HepG2 (cell line): ENCODE measurements around the gene ESYT1. TPM values are rescaled to one million over a fixed set of nuclear protein-coding genes. Genes with fewer than 3 reads are reported as not detected.

Experiments used
- ATAC-seq: fragments of 200-7000 bp; cut with Tn5 transposase; 3 replicates; pipeline ENCODE4 v1.9.1; 2020; ENCODE audit warnings: mild to moderate bottlenecking, moderate library complexity
- BruUV-seq: library from RNA; stranded (reverse); fragments of 400-500 nt; replicated peaks from 2 replicates; lab custom pipeline; 2021; lab: Mats Ljungman, UMichigan
- CTCF ChIA-PET: fragments of 300-600 bp; formaldehyde crosslinking; extraction: SDS; loops from one replicate; lab custom pipeline; 2021; ENCODE audit warnings: low total read pairs, inconsistent platforms, low intra/inter-chr PET ratio; lab: Yijun Ruan, JAX
- POLR2A ChIA-PET: fragments of 350-600 bp; sonication (Branson Sonifier 250); formaldehyde crosslinking; loops from one replicate; lab custom pipeline; 2020; ENCODE audit warnings: antibody characterized with exemption, inconsistent platforms; lab: Yijun Ruan, JAX
- DNase-seq: peaks from one replicate; pipeline ENCODE4 v3.0.0-alpha.2; 2015; ENCODE audit warnings: low spot score
- FAIRE-seq: peaks from 3 replicates; lab custom pipeline; 2011; peaks lifted over from hg19 to GRCh38; lab: Jason Lieb, UNC
- H2AFZ ChIP-seq: one replicate; pipeline ENCODE4 v1.6.1; 2011; ENCODE audit warnings: low read length, inconsistent platforms
- H3K27ac ChIP-seq: fragments of 300-600 bp; 3 replicates; pipeline ENCODE4 v1.8.0; 2011; ENCODE audit warnings: mixed run types, mild to moderate bottlenecking, mixed read lengths, low read length, inconsistent platforms; ENCODE audit not compliant: insufficient read depth; ENCODE audit errors: extremely low read length
- H3K27me3 ChIP-seq, 2 experiments: fragments of 200-600 bp in 1 of 2; 2 replicates in 1 of 2; 3 replicates in 1 of 2; pipeline versions ENCODE4 v1.6.0 to v1.8.0; 2011; ENCODE audit warnings: low read length in 2 of 2, mild to moderate bottlenecking in 2 of 2, moderate library complexity in 2 of 2, inconsistent platforms in 1 of 2; ENCODE audit not compliant: insufficient read depth in 2 of 2, control insufficient read depth in 1 of 2
- H3K36me3 ChIP-seq, 2 experiments: fragments of 200-600 bp in 1 of 2; replicated peaks in 1 of 2; 2 replicates in 1 of 2; 3 replicates in 1 of 2; pipeline versions ENCODE4 v1.5.1 to v1.8.0; 2011; ENCODE audit warnings: low read length in 2 of 2, inconsistent platforms in 1 of 2; ENCODE audit not compliant: insufficient read depth in 2 of 2, control insufficient read depth in 1 of 2
- H3K4me1 ChIP-seq: 2 replicates; pipeline ENCODE4 v1.5.1; 2012; ENCODE audit warnings: low read length, inconsistent platforms; ENCODE audit not compliant: insufficient read depth
- H3K4me2 ChIP-seq: 2 replicates; pipeline ENCODE4 v1.6.0; 2011; ENCODE audit warnings: low read depth, low read length, inconsistent platforms
- H3K4me3 ChIP-seq, 3 experiments: fragments of 200-600 bp in 1 of 3; sonication (generic), shearing (Covaris generic) in 1 of 3; replicated peaks in 1 of 3; 2 replicates each; pipeline ENCODE4 v1.5.1; 2011 to 2016; ENCODE audit warnings: low read length in 3 of 3, inconsistent platforms in 2 of 3, low read depth in 2 of 3, mild to moderate bottlenecking in 2 of 3, control low read depth in 1 of 3, mixed read lengths in 1 of 3; ENCODE audit not compliant: insufficient read depth in 1 of 3
- H3K79me2 ChIP-seq: one replicate; pipeline ENCODE4 v1.6.1; 2011; ENCODE audit warnings: low read length, inconsistent platforms; ENCODE audit not compliant: insufficient read depth
- H3K9ac ChIP-seq: 2 replicates; pipeline ENCODE4 v1.6.0; 2011; ENCODE audit warnings: mild to moderate bottlenecking, low read depth, low read length, inconsistent platforms; ENCODE audit not compliant: insufficient read depth
- H3K9me3 ChIP-seq: 2 replicates; pipeline ENCODE4 v1.5.1; 2012; ENCODE audit warnings: mild to moderate bottlenecking, low read length
- H4K20me1 ChIP-seq: 2 replicates; pipeline ENCODE4 v1.6.0; 2011; ENCODE audit warnings: inconsistent platforms, mild to moderate bottlenecking, low read length, moderate library complexity; ENCODE audit not compliant: insufficient read depth
- ELF1 ChIP-seq: sonication (generic); formaldehyde crosslinking; IDR thresholded peaks from 2 replicates; pipeline ENCODE4 v1.4.0; 2020; ENCODE audit warnings: missing genetic modification reagents
- MXD3 ChIP-seq: IDR thresholded peaks from 2 replicates; pipeline ENCODE4 v1.6.1; 2016; ENCODE audit warnings: mild to moderate bottlenecking, missing biosample characterization, missing genetic modification reagents
- NBN ChIP-seq: fragments of 450-650 bp; conservative IDR thresholded peaks from 2 replicates; pipeline ENCODE4 v1.6.1; 2017
- SCMH1 ChIP-seq: sonication (generic); formaldehyde crosslinking; IDR thresholded peaks from 2 replicates; pipeline ENCODE4 v1.9.0; 2021; ENCODE audit warnings: missing genetic modification reagents, mild to moderate bottlenecking, borderline replicate concordance
- SPEN ChIP-seq: sonication (generic); formaldehyde crosslinking; IDR thresholded peaks from 2 replicates; pipeline ENCODE4 v1.5.1; 2020; ENCODE audit warnings: low read depth, mild to moderate bottlenecking, missing genetic modification reagents
- ZBTB39 ChIP-seq: sonication (generic); formaldehyde crosslinking; IDR thresholded peaks from 2 replicates; pipeline ENCODE4 v1.5.0; 2020; ENCODE audit warnings: missing genetic modification reagents
- ZFP36L2 ChIP-seq: sonication (generic); formaldehyde crosslinking; IDR thresholded peaks from 2 replicates; pipeline ENCODE4 v1.4.0; 2020; ENCODE audit warnings: missing genetic modification reagents
- ZNF367 ChIP-seq: sonication (generic); formaldehyde crosslinking; IDR thresholded peaks from 2 replicates; pipeline ENCODE4 v1.4.0; 2020; ENCODE audit warnings: missing genetic modification reagents, borderline replicate concordance
- ZNF589 ChIP-seq: sonication (generic); formaldehyde crosslinking; conservative IDR thresholded peaks from 2 replicates; pipeline ENCODE4 v1.8.0; 2022; ENCODE audit warnings: mild to moderate bottlenecking, moderate library complexity, missing genetic modification reagents
- ZNF749 ChIP-seq: sonication (generic); formaldehyde crosslinking; IDR thresholded peaks from 2 replicates; pipeline ENCODE4 v1.8.0; 2022; ENCODE audit warnings: mild to moderate bottlenecking, missing genetic modification reagents, moderate library complexity, borderline replicate concordance
- ZNF781 ChIP-seq: sonication (generic); formaldehyde crosslinking; IDR thresholded peaks from 2 replicates; pipeline ENCODE4 v1.5.1; 2020; ENCODE audit warnings: borderline replicate concordance, mild to moderate bottlenecking, missing genetic modification reagents; ENCODE audit errors: not compliant biosample characterization
- ZSCAN20 ChIP-seq: sonication (generic); formaldehyde crosslinking; IDR thresholded peaks from 2 replicates; pipeline ENCODE4 v1.4.0; 2020; ENCODE audit warnings: missing genetic modification reagents, mild to moderate bottlenecking, borderline replicate concordance
- ZSCAN9 ChIP-seq: IDR thresholded peaks from 2 replicates; pipeline ENCODE4 v1.6.1; 2016; ENCODE audit warnings: borderline replicate concordance
- WGBS: methylation state at CpG from one replicate; pipeline ENCODE4 v1.1.6; 2017; ENCODE audit warnings: low lambda C conversion rate; 5-methylcytosine and 5-hydroxymethylcytosine counted together
- in situ Hi-C: cut with HindIII; loops from 2 replicates; pipeline ENCODE4 v1.10.0; 2017; ENCODE audit warnings: low pct_unique_long_range_greater_than_20kb; ENCODE audit not compliant: extremely low pct_ligation_motif_present
- intact Hi-C: fragments of 100-400 bp; cut with micrococcal nuclease; formaldehyde crosslinking; loops from one replicate; pipeline ENCODE4 v1.10.0; 2022; ENCODE audit not compliant: unreplicated experiment
- polyA plus RNA-seq, 8 experiments: library from polyadenylated mRNA; depleted of rRNA in 3 of 8; stranded (reverse) in 7 of 8; unstranded in 1 of 8; fragments of >200 nt; fragmentation: Illumina TruSeq in 4 of 8; extraction: Trizol in 4 of 8; gene quantifications; 2 replicates each; pipeline versions ENCODE4 v1.2.1 to v1.2.3, GENCODE V29; 2011 to 2016; ENCODE audit warnings: low read depth in 4 of 8, missing spikeins in 1 of 8, mixed read lengths in 1 of 8; ENCODE audit not compliant: insufficient read depth in 1 of 8
- total RNA-seq, 5 experiments: library from RNA; depleted of rRNA; stranded (reverse); fragments of >200 nt; fragmentation: Illumina TruSeq; extraction: Trizol; gene quantifications; 2 replicates each; pipeline ENCODE4 v1.2.3, GENCODE V29; 2016; ENCODE audit warnings: low read depth in 1 of 5
- TF ChIP-seq, protein P1 (sequence below): IDR thresholded peaks from 2 replicates; pipeline ENCODE4 v1.6.1; 2016; ENCODE audit warnings: low read depth, control low read depth
- TF ChIP-seq, protein P2 (sequence below): sonication (generic); formaldehyde crosslinking; IDR thresholded peaks from 2 replicates; pipeline ENCODE4 v1.4.0; 2020; ENCODE audit warnings: missing genetic modification reagents, borderline replicate concordance

Gene ESYT1
- total and polyA plus RNA-seq, 2 of the 13 experiments (the other 11 are each of a cell fraction or from before 2014, with no cell fraction given), result 66.9 to 71.0 TPM

DNA sequence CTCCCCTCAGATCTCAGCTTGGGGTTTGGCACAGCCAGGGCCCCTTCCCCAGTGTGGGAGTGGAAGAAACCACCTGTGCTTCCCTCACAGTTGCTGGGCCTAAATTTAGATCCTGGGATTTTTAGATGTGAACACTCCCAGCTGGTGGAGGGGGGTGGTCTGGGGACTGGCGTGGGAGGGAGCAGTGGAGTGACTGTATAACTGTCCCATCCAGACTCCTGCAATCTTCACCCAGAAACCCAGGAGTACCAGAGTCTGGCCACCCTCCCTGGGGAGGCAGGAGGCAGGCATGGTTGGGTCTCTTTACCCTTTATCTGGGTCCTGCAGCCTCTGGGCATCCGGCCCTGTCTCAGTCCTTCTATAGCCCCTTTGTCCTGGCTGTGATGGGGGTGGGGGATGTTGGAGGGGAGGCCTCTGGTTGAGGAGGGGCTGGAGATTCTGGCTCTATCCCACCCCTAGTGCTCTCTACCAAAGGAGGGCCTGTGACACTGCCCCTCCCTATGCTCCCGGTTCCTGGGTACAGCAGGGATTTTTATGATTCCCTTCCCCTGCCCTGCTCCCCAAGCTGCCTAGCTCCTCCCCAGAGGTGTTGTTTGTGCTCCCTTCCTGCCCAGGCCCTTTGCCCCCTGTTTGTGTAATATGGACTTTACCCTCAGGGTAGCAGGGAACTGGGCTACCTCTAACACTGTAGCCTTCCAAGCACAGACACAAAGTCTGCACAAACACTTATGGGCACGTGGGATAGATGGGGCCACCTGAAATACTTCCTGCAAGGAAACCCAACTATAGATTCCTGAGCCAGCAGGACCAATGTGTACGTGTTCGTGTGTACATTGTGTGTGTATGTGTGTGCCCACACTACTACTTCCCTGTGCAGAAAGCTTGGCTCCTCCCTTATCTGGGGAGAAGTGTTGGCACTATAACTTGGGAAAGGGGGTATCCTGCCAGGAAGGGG, 46.4 kb upstream of the ESYT1 start:
- H3K27ac ChIP-seq, result peak overlapping the region; percentile 99
- H4K20me1 ChIP-seq, result peaks cover 10% of the 10 kb centered on the region; the same call in 1 of the 2 replicates
- peak overlapping the region; percentile 96 for H3K9ac ChIP-seq
- H3K4me3 ChIP-seq, result peak overlapping the region; percentile 89 to 96 (median 91)
- intact Hi-C loops, result loop anchor here (2.0 kb wide), 1 partner anchor 85 kb away; the partner anchor contains the start of gene SUOX
- POLR2A ChIA-PET, result interaction anchor here (0.6 to 10.2 kb wide), 34 partner anchors 9 to 1664 kb away, joined by 3 to 279 read pairs (median 7); partner anchors contain the start of genes ANKRD52, COQ10A, DNAJC14 and ESYT1
- H2AFZ ChIP-seq, result no peak overlapping the region
- H3K4me2 ChIP-seq, result peak overlapping the region; percentile 98
- CTCF ChIA-PET, result no interaction called here
- H3K27me3 ChIP-seq, result no peaks in the 10 kb centered on the region; a peak in 1 of 5 replicates
- H3K79me2 ChIP-seq, result peaks cover 38% of the 10 kb centered on the region
- peaks cover 62% of the 10 kb centered on the region for H3K4me1 ChIP-seq
- TSS peak; percentile 92 for BruUV-seq
- in situ Hi-C loops, result no loop called here
- H3K9me3 ChIP-seq, result no peaks in the 10 kb centered on the region
- peak; percentile 99 for DNase-seq
- FAIRE-seq, result peak; percentile 100
- 0% methylated on average over 4 of the region's 6 CpGs for WGBS
- peaks cover 18 to 31% of the 10 kb centered on the region in 2 experiments for H3K36me3 ChIP-seq
- ATAC-seq, result peak; percentile 59
- TF ChIP-seq ZNF589 (CRISPR knock-in tag) (peak; percentile 91; the same call in 1 of the 2 replicates), ZBTB39 (CRISPR knock-in tag) (peak; percentile 88; the same call in 1 of the 2 replicates), ZNF367 (CRISPR knock-in tag) (no peak), SPEN (CRISPR knock-in tag) (peak; percentile 95), NBN (no peak), ZNF781 (CRISPR knock-in tag) (peak; percentile 73), ZFP36L2 (no peak), SCMH1 (CRISPR knock-in tag) (no peak), ZNF749 (CRISPR knock-in tag) (no peak; the same call in 1 of the 2 replicates), ZSCAN9 (CRISPR knock-in tag) (peak; percentile 96; the same call in 1 of the 2 replicates), ZSCAN20 (CRISPR knock-in tag) (no peak), MXD3 (CRISPR knock-in tag) (0 out of 2 replicates have a peak, but pooled peaks have one; percentile 57), ELF1 (peak; percentile 89)
- TF ChIP-seq, protein P1, sequence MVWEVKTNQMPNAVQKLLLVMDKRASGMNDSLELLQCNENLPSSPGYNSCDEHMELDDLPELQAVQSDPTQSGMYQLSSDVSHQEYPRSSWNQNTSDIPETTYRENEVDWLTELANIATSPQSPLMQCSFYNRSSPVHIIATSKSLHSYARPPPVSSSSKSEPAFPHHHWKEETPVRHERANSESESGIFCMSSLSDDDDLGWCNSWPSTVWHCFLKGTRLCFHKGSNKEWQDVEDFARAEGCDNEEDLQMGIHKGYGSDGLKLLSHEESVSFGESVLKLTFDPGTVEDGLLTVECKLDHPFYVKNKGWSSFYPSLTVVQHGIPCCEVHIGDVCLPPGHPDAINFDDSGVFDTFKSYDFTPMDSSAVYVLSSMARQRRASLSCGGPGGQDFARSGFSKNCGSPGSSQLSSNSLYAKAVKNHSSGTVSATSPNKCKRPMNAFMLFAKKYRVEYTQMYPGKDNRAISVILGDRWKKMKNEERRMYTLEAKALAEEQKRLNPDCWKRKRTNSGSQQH, result peak; percentile 24; the same call in 1 of the 2 replicates
- TF ChIP-seq, protein P2, sequence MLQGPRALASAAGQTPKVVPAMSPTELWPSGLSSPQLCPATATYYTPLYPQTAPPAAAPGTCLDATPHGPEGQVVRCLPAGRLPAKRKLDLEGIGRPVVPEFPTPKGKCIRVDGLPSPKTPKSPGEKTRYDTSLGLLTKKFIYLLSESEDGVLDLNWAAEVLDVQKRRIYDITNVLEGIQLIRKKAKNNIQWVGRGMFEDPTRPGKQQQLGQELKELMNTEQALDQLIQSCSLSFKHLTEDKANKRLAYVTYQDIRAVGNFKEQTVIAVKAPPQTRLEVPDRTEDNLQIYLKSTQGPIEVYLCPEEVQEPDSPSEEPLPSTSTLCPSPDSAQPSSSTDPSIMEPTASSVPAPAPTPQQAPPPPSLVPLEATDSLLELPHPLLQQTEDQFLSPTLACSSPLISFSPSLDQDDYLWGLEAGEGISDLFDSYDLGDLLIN (CRISPR knock-in tag), result no peak
